HepG2 (cell line): ENCODE results near the gene C3orf70. TPM values are rescaled to one million over a fixed set of nuclear protein-coding genes. Genes with fewer than 3 reads are reported as not detected.

Source experiments
- CHD2 ChIP-seq: IDR thresholded peaks from 2 replicates; pipeline ENCODE4 v1.6.1; 2011; ENCODE audit warnings: low read depth, low read length, improper control_type of control experiment
- KMT2A ChIP-seq: sonication (generic); formaldehyde crosslinking; IDR thresholded peaks from 2 replicates; pipeline ENCODE4 v1.4.0; 2020; ENCODE audit warnings: missing genetic modification reagents
- MXI1 ChIP-seq: IDR thresholded peaks from 3 replicates; pipeline ENCODE4 v1.6.1; 2012; ENCODE audit warnings: low read depth, low read length, inconsistent platforms, borderline replicate concordance
- NAIF1 ChIP-seq: sonication (generic); formaldehyde crosslinking; IDR thresholded peaks from 2 replicates; pipeline ENCODE4 v1.5.0; 2020; ENCODE audit warnings: mild to moderate bottlenecking, missing genetic modification reagents, borderline replicate concordance
- RARG ChIP-seq: sonication (generic); formaldehyde crosslinking; IDR thresholded peaks from 2 replicates; pipeline ENCODE4 v1.4.0; 2020; ENCODE audit warnings: low read depth, mild to moderate bottlenecking, missing genetic modification reagents
- RNF2 ChIP-seq: fragments of 450-650 bp; conservative IDR thresholded peaks from 2 replicates; pipeline ENCODE4 v1.6.1; 2016; ENCODE audit warnings: low read depth
- SKIL ChIP-seq: sonication (generic); formaldehyde crosslinking; IDR thresholded peaks from 2 replicates; pipeline ENCODE4 v1.8.0; 2022; ENCODE audit warnings: missing genetic modification reagents, mild to moderate bottlenecking, moderate library complexity, borderline replicate concordance
- SP4 ChIP-seq: sonication (generic); formaldehyde crosslinking; IDR thresholded peaks from 2 replicates; pipeline ENCODE4 v1.8.1; 2023; ENCODE audit warnings: mild to moderate bottlenecking, missing genetic modification reagents
- ZNF121 ChIP-seq: sonication (generic); formaldehyde crosslinking; IDR thresholded peaks from 2 replicates; pipeline ENCODE4 v1.5.0; 2020; ENCODE audit warnings: mild to moderate bottlenecking, missing genetic modification reagents
- ZNF274 ChIP-seq: sonication (generic); formaldehyde crosslinking; IDR thresholded peaks from 2 replicates; pipeline ENCODE4 v1.5.1; 2020; ENCODE audit warnings: mild to moderate bottlenecking, missing genetic modification reagents
- ZNF281 ChIP-seq: sonication (generic); formaldehyde crosslinking; IDR thresholded peaks from 2 replicates; pipeline ENCODE4 v1.4.0; 2020; ENCODE audit warnings: missing genetic modification reagents, borderline replicate concordance
- ZNF431 ChIP-seq: sonication (generic); formaldehyde crosslinking; IDR thresholded peaks from 2 replicates; pipeline ENCODE4 v1.9.0; 2022; ENCODE audit warnings: missing genetic modification reagents, low read depth, mild to moderate bottlenecking, borderline replicate concordance
- polyA plus RNA-seq, 8 experiments: library from polyadenylated mRNA; depleted of rRNA in 3 of 8; stranded (reverse) in 7 of 8; unstranded in 1 of 8; fragments of >200 nt; fragmentation: Illumina TruSeq in 4 of 8; extraction: Trizol in 4 of 8; gene quantifications; 2 replicates each; pipeline versions ENCODE4 v1.2.1 to v1.2.3, GENCODE V29; 2011 to 2016; ENCODE audit warnings: low read depth in 4 of 8, missing spikeins in 1 of 8, mixed read lengths in 1 of 8; ENCODE audit not compliant: insufficient read depth in 1 of 8
- total RNA-seq, 5 experiments: library from RNA; depleted of rRNA; stranded (reverse); fragments of >200 nt; fragmentation: Illumina TruSeq; extraction: Trizol; gene quantifications; 2 replicates each; pipeline ENCODE4 v1.2.3, GENCODE V29; 2016; ENCODE audit warnings: low read depth in 1 of 5
- TF ChIP-seq, protein P1 (sequence below): sonication (generic); formaldehyde crosslinking; IDR thresholded peaks from 2 replicates; pipeline ENCODE4 v1.5.0; 2020; ENCODE audit warnings: mild to moderate bottlenecking, missing genetic modification reagents, borderline replicate concordance
- TF ChIP-seq, protein P2 (sequence below): sonication (generic); formaldehyde crosslinking; IDR thresholded peaks from 2 replicates; pipeline ENCODE4 v1.8.0; 2022; ENCODE audit warnings: mild to moderate bottlenecking, missing genetic modification reagents
- TF ChIP-seq, protein P3 (sequence below): sonication (generic); formaldehyde crosslinking; IDR thresholded peaks from 2 replicates; pipeline ENCODE4 v1.8.1; 2023; ENCODE audit warnings: missing genetic modification reagents, mild to moderate bottlenecking, borderline replicate concordance
- TF ChIP-seq, protein P4 (sequence below): sonication (generic); formaldehyde crosslinking; IDR thresholded peaks from 2 replicates; pipeline ENCODE4 v1.5.0; 2020; ENCODE audit warnings: missing genetic modification reagents, mild to moderate bottlenecking, borderline replicate concordance

Gene C3orf70
- total and polyA plus RNA-seq, 2 of the 13 experiments (the other 11 are each of a cell fraction or from before 2014, with no cell fraction given), result 0.79 to 2.4 TPM

DNA sequence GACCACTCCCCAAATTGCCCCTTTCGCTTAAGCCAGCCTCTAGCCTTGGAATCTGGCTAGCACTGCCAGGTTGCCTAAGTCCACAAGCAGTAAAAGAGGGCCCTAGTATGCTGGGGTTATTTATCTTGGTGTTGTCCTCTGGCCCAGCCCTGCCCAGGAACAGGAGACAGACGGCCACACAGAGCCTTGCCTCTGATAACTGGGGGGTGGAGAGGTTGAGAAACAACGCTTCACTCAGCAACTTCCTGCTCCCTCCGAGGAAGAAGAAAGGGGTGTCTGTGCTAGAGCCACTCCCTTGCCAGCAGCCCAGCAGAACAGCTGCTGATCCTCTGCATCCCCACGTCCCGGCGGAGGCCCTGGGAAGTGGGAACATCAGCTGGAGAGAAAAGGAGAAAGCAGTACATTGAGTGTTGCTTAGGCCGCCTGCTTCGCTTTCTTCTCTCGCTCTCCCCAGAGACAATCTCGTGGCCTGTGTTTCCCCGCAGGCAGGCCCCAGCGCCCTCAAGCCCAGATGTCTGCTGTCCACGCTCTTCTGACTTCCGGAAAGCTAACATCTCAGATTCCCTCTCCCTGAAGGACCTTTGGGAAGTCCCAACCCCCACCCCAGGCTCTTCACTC is 22.6 kb upstream of the C3orf70 start (continued):
- TF ChIP-seq RARG (CRISPR knock-in tag) (no peak), SP4 (CRISPR knock-in tag) (peak; percentile 56), NAIF1 (peak; percentile 75; the same call in 1 of the 2 replicates), ZNF274 (CRISPR knock-in tag) (0 out of 2 replicates have a peak, but pooled peaks have one; percentile 59), MXI1 (peak; percentile 37; the same call in 1 of the 3 replicates), ZNF431 (CRISPR knock-in tag) (no peak), RNF2 (0 out of 2 replicates have a peak, but pooled peaks have one; percentile 41), CHD2 (no peak), ZNF281 (CRISPR knock-in tag) (peak; percentile 74), KMT2A (no peak), SKIL (CRISPR knock-in tag) (0 out of 2 replicates have a peak, but pooled peaks have one; percentile 38), ZNF121 (CRISPR knock-in tag) (0 out of 2 replicates have a peak, but pooled peaks have one; percentile 39)
- TF ChIP-seq, protein P1, sequence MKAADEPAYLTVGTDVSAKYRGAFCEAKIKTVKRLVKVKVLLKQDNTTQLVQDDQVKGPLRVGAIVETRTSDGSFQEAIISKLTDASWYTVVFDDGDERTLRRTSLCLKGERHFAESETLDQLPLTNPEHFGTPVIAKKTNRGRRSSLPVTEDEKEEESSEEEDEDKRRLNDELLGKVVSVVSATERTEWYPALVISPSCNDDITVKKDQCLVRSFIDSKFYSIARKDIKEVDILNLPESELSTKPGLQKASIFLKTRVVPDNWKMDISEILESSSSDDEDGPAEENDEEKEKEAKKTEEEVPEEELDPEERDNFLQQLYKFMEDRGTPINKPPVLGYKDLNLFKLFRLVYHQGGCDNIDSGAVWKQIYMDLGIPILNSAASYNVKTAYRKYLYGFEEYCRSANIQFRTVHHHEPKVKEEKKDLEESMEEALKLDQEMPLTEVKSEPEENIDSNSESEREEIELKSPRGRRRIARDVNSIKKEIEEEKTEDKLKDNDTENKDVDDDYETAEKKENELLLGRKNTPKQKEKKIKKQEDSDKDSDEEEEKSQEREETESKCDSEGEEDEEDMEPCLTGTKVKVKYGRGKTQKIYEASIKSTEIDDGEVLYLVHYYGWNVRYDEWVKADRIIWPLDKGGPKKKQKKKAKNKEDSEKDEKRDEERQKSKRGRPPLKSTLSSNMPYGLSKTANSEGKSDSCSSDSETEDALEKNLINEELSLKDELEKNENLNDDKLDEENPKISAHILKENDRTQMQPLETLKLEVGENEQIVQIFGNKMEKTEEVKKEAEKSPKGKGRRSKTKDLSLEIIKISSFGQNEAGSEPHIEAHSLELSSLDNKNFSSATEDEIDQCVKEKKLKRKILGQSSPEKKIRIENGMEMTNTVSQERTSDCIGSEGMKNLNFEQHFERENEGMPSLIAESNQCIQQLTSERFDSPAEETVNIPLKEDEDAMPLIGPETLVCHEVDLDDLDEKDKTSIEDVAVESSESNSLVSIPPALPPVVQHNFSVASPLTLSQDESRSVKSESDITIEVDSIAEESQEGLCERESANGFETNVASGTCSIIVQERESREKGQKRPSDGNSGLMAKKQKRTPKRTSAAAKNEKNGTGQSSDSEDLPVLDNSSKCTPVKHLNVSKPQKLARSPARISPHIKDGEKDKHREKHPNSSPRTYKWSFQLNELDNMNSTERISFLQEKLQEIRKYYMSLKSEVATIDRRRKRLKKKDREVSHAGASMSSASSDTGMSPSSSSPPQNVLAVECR (CRISPR knock-in tag), result peak; percentile 58; the same call in 1 of the 2 replicates
- TF ChIP-seq, protein P2, sequence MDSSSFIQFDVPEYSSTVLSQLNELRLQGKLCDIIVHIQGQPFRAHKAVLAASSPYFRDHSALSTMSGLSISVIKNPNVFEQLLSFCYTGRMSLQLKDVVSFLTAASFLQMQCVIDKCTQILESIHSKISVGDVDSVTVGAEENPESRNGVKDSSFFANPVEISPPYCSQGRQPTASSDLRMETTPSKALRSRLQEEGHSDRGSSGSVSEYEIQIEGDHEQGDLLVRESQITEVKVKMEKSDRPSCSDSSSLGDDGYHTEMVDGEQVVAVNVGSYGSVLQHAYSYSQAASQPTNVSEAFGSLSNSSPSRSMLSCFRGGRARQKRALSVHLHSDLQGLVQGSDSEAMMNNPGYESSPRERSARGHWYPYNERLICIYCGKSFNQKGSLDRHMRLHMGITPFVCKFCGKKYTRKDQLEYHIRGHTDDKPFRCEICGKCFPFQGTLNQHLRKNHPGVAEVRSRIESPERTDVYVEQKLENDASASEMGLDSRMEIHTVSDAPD, result peak; percentile 48; the same call in 1 of the 2 replicates
- TF ChIP-seq, protein P3, sequence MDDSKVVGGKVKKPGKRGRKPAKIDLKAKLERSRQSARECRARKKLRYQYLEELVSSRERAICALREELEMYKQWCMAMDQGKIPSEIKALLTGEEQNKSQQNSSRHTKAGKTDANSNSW, result 0 out of 2 replicates have a peak, but pooled peaks have one; percentile 56
- TF ChIP-seq, protein P4, sequence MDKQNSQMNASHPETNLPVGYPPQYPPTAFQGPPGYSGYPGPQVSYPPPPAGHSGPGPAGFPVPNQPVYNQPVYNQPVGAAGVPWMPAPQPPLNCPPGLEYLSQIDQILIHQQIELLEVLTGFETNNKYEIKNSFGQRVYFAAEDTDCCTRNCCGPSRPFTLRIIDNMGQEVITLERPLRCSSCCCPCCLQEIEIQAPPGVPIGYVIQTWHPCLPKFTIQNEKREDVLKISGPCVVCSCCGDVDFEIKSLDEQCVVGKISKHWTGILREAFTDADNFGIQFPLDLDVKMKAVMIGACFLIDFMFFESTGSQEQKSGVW, result no peak
